IPS-18a (cell line): ENCODE data around the gene KIF19.

ENCODE experiments used
- H3K27ac ChIP-seq: one replicate; pipeline ENCODE4 v1.5.1; 2013; ENCODE audit warnings: low read length
- H3K27me3 ChIP-seq: one replicate; pipeline ENCODE4 v1.6.1; 2013; ENCODE audit warnings: mild to moderate bottlenecking, low read length; ENCODE audit not compliant: control insufficient read depth, insufficient read depth
- H3K36me3 ChIP-seq: one replicate; pipeline ENCODE4 v1.6.1; 2013; ENCODE audit warnings: low read depth, low read length; ENCODE audit not compliant: control insufficient read depth
- H3K4me1 ChIP-seq: one replicate; pipeline ENCODE4 v1.6.1; 2013; ENCODE audit warnings: low read depth, low read length; ENCODE audit not compliant: control insufficient read depth
- H3K4me3 ChIP-seq: one replicate; pipeline ENCODE4 v1.5.1; 2013; ENCODE audit warnings: low read length
- H3K9ac ChIP-seq: one replicate; pipeline ENCODE4 v1.6.1; 2013; ENCODE audit warnings: mild to moderate bottlenecking, low read length, moderate library complexity
- H3K9me3 ChIP-seq: one replicate; pipeline ENCODE4 v1.6.1; 2013; ENCODE audit warnings: low read depth, low read length; ENCODE audit not compliant: control insufficient read depth

The KIF19 gene

GRCh38 chr17:74356646-74357465 lies 30.8 kb downstream of the KIF19 start:
- Histone ChIP-seq H3K9me3 (no peaks in the 10 kb centered on the region), H3K36me3 (no peaks in the 10 kb centered on the region), H3K27me3 (peaks cover 58% of the 10 kb centered on the region), H3K9ac (no peak overlapping the region), H3K27ac (no peak overlapping the region), H3K4me3 (peak overlapping the region; percentile 27), H3K4me1 (peaks cover 11% of the 10 kb centered on the region)

- no peak overlapping the region for H3K27ac ChIP-seq
- no peaks in the 10 kb centered on the region for H3K9me3 ChIP-seq
- H3K4me3 ChIP-seq, result no peak overlapping the region
- H3K9ac ChIP-seq, result no peak overlapping the region
- H3K36me3 ChIP-seq, result no peaks in the 10 kb centered on the region
- H3K27me3 ChIP-seq, result peaks cover 52% of the 10 kb centered on the region
- peaks cover 14% of the 10 kb centered on the region for H3K4me1 ChIP-seq
Observed at GRCh38 chr17:74357466-74357809, 31.4 kb downstream of the KIF19 start.

- Histone ChIP-seq H3K27me3 (peaks cover 39% of the 10 kb centered on the region), H3K36me3 (no peaks in the 10 kb centered on the region)
Observed at GRCh38 chr17:74358697-74359096, 32.7 kb downstream of the KIF19 start.

GRCh38 chr17:74359916-74360315 lies 33.9 kb downstream of the KIF19 start:
- Histone ChIP-seq H3K36me3 (no peaks in the 10 kb centered on the region), H3K27me3 (peaks cover 28% of the 10 kb centered on the region), H3K27ac (no peak overlapping the region), H3K4me1 (peaks cover 21% of the 10 kb centered on the region), H3K9me3 (no peaks in the 10 kb centered on the region), H3K9ac (no peak overlapping the region), H3K4me3 (no peak overlapping the region)

More at GRCh38 chr17:74358697-74359096, 32.7 kb downstream of the KIF19 start:
- Histone ChIP-seq H3K4me3 (no peak overlapping the region), H3K4me1 (peaks cover 21% of the 10 kb centered on the region), H3K9ac (no peak overlapping the region), H3K9me3 (no peaks in the 10 kb centered on the region), H3K27ac (no peak overlapping the region)

GRCh38 chr17:74360899-74361229 lies 34.8 kb downstream of the KIF19 start:
- Histone ChIP-seq H3K27me3 (peaks cover 19% of the 10 kb centered on the region), H3K4me3 (peak overlapping the region; percentile 66), H3K36me3 (no peaks in the 10 kb centered on the region), H3K9me3 (no peaks in the 10 kb centered on the region), H3K9ac (peak overlapping the region; percentile 49), H3K4me1 (peaks cover 21% of the 10 kb centered on the region), H3K27ac (no peak overlapping the region)

- Histone ChIP-seq H3K9me3 (no peaks in the 10 kb centered on the region), H3K36me3 (no peaks in the 10 kb centered on the region), H3K9ac (peak within 1 kb of the TSS; percentile 49), H3K27me3 (peaks cover 13% of the 10 kb centered on the region), H3K27ac (peak within 1 kb of the TSS; percentile 58), H3K4me1 (peaks cover 21% of the 10 kb centered on the region), H3K4me3 (peak within 1 kb of the TSS; percentile 66)
Observed at GRCh38 chr17:74361230-74362068, 35.4 kb downstream of the KIF19 start, which contains the start of gene BTBD17. BTBD17 (minus strand) TSS chr17:74361868; CDS start chr17:74361819, 49 bp downstream.

GRCh38 chr17:74362069-74362405 lies 36.0 kb downstream of the KIF19 start:
- no peaks in the 10 kb centered on the region for H3K9me3 ChIP-seq
- H3K9ac ChIP-seq, result peak overlapping the region; percentile 44
- H3K27ac ChIP-seq, result peak overlapping the region; percentile 58
- H3K4me1 ChIP-seq, result peaks cover 21% of the 10 kb centered on the region
- H3K27me3 ChIP-seq, result peaks cover 10% of the 10 kb centered on the region
- H3K4me3 ChIP-seq, result peak overlapping the region; percentile 66
- H3K36me3 ChIP-seq, result no peaks in the 10 kb centered on the region

GRCh38 chr17:74362810-74363498 lies 36.9 kb downstream of the KIF19 start:
- Histone ChIP-seq H3K36me3 (no peaks in the 10 kb centered on the region), H3K27me3 (peaks cover 1% of the 10 kb centered on the region), H3K9ac (no peak overlapping the region), H3K27ac (peak overlapping the region; percentile 58), H3K4me3 (no peak overlapping the region), H3K4me1 (peaks cover 21% of the 10 kb centered on the region), H3K9me3 (no peaks in the 10 kb centered on the region)

GRCh38 chr17:74367206-74367605 lies 41.2 kb downstream of the KIF19 start, which contains the start of gene GPR142:
GPR142 (plus strand) TSS chr17:74367506; CDS start chr17:74369541, 2,035 bp downstream.
- Histone ChIP-seq H3K27ac (no peak within 1 kb of the TSS), H3K36me3 (no peaks in the 10 kb centered on the region), H3K4me1 (peaks cover 15% of the 10 kb centered on the region), H3K27me3 (no peaks in the 10 kb centered on the region), H3K9me3 (no peaks in the 10 kb centered on the region), H3K9ac (no peak within 1 kb of the TSS), H3K4me3 (no peak within 1 kb of the TSS)

GRCh38 chr17:74368341-74369081 lies 42.5 kb downstream of the KIF19 start:
- H3K27ac ChIP-seq, result no peak overlapping the region
- no peak overlapping the region for H3K4me3 ChIP-seq
- H3K9me3 ChIP-seq, result no peaks in the 10 kb centered on the region
- H3K9ac ChIP-seq, result no peak overlapping the region
- H3K36me3 ChIP-seq, result no peaks in the 10 kb centered on the region
- H3K27me3 ChIP-seq, result no peaks in the 10 kb centered on the region
- peaks cover 6% of the 10 kb centered on the region for H3K4me1 ChIP-seq

GRCh38 chr17:74369221-74369620 lies 43.2 kb downstream of the KIF19 start:
- Histone ChIP-seq H3K36me3 (no peaks in the 10 kb centered on the region), H3K4me3 (no peak overlapping the region), H3K27me3 (no peaks in the 10 kb centered on the region), H3K27ac (no peak overlapping the region), H3K9me3 (no peaks in the 10 kb centered on the region), H3K9ac (no peak overlapping the region), H3K4me1 (peaks cover 6% of the 10 kb centered on the region)
